ENCODE measurements around the gene C9orf153.
A peak's percentile ranks its signal among the peaks of the same experiment; 100 is the strongest.
"Not testable (repeated sequence)": the region's sequence is repeated elsewhere in the genome, so short reads cannot be mapped to it uniquely, and the experiment has no call there.

The C9orf153 gene

DNA sequence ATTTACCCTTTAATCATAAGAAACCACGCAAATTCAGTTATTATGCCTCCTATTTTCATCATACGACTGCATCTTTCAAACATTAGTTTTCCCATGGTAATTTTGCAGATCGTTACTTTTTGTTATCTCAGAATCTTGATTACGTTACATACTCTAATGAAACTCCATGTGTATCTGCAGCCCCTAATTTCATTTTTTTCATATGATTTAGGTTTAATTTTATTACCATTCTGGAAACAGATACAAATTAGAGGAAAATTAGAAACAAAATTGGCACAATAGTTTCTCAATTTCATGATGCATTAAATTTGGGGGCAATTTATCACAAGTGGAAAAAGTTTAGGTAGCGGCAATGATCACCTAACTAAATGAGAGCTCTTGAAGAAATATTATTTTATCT lies 52.3 kb downstream of the C9orf153 start:
- ChIA-PET CTCF (interaction anchor here (0.6 to 0.7 kb wide), 2 partner anchors 196 to 650 kb away, joined by 3 read pairs; no protein-coding TSS in a partner anchor), POLR2A (ENCODE audit: low non-redundant PET) (no interaction called here)
- no peak overlapping the region for H3K27ac ChIP-seq
- TF ChIP-seq, protein P1, sequence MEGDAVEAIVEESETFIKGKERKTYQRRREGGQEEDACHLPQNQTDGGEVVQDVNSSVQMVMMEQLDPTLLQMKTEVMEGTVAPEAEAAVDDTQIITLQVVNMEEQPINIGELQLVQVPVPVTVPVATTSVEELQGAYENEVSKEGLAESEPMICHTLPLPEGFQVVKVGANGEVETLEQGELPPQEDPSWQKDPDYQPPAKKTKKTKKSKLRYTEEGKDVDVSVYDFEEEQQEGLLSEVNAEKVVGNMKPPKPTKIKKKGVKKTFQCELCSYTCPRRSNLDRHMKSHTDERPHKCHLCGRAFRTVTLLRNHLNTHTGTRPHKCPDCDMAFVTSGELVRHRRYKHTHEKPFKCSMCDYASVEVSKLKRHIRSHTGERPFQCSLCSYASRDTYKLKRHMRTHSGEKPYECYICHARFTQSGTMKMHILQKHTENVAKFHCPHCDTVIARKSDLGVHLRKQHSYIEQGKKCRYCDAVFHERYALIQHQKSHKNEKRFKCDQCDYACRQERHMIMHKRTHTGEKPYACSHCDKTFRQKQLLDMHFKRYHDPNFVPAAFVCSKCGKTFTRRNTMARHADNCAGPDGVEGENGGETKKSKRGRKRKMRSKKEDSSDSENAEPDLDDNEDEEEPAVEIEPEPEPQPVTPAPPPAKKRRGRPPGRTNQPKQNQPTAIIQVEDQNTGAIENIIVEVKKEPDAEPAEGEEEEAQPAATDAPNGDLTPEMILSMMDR (conservative IDR thresholded peaks at IDR 0.05; ENCODE audit: low read depth) = no peak
- DNase-seq (ENCODE audit: low spot score) = no peak

DNA sequence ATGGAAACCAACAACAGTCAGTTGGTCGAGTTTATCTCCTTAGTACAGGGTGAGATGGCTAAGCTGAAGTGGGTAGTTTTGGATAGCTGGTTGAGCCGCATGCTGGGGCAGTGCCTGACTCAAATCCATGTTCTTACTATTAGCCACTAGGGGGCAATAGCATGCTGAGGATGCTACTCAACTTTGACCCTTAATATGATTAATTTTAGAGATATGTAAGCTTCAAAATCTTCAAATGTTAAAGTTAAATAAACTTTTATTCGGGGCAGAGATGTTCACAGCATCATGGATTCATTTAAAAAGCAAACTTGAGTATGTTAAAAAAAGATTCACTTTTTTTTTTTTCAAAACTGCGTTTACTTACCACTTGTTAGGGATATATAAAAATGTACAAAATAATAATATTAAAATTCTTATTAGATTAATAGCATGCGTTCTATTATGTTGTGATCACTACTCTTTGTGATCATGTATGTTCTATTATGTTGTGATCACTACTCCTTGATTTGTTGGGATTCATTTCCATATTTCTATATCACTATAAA lies 57.0 kb downstream of the C9orf153 start:
- peak; percentile 71 for DNase-seq (ENCODE audit: low spot score)
- ChIA-PET POLR2A (ENCODE audit: low non-redundant PET) (interaction anchor here (0.5 kb wide), 1 partner anchor 91 kb away, joined by 3 read pairs; no protein-coding TSS in a partner anchor), CTCF (interaction anchor here (0.6 to 2.3 kb wide), 20 partner anchors 9 to 181 kb away, joined by 3 to 8 read pairs (median 4); partner anchors contain the start of gene GOLM1)
- H3K27ac ChIP-seq = no peak overlapping the region
- TF ChIP-seq, protein P1 (conservative IDR thresholded peaks at IDR 0.05; ENCODE audit: low read depth) = peak; percentile 70

DNA sequence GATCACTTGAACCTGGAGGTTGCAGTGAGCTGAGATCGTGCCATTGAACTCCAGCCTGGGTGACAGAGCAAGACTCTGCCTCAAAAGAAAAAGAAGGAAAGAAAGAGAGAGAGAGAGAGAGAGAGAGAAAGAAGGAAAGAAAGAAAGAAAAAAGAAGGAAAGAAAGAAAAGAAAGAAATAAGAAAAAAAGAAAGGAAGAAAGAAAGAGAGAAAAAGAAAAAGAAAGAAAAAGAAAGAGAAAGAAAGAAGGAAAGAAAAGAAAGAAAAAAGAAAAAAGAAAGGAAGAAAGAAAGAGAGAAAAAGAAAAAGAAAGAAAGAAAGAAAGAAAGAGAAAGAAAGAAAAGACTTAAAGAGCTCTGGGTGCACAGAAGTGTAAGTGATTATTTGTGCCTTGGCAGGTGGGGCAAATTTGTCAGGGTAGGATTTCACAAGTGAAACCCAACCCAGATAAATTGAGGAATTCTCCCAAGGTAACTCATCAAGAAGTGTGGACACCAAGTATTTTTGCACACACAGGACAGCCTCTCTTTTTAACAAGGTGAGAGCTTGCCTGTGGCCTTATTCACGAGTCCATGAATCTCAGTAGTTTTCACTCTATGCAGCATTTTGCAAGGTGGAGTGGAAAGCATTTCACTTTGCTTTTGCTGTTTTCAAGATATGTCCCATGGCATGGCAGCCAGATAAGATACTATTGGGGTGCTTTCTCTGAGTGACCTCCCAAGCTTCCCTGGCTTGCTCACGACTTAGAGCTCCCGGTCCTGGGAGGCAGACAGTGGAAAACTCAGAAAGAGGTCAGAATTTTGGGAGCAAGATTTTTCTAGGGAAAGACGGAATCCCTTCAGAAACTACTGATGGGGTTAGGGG lies 57.8 kb downstream of the C9orf153 start:
- CTCF ChIA-PET = interaction anchor here (0.6 to 2.3 kb wide), 16 partner anchors 8 to 181 kb away, joined by 3 to 8 read pairs (median 4); partner anchors contain the start of gene GOLM1
- TF ChIP-seq, protein P1 (conservative IDR thresholded peaks at IDR 0.05; ENCODE audit: low read depth) = no peak
- H3K27ac ChIP-seq = no peak overlapping the region
- no peak for DNase-seq (ENCODE audit: low spot score)
- POLR2A ChIA-PET (ENCODE audit: low non-redundant PET) = no interaction called here

DNA sequence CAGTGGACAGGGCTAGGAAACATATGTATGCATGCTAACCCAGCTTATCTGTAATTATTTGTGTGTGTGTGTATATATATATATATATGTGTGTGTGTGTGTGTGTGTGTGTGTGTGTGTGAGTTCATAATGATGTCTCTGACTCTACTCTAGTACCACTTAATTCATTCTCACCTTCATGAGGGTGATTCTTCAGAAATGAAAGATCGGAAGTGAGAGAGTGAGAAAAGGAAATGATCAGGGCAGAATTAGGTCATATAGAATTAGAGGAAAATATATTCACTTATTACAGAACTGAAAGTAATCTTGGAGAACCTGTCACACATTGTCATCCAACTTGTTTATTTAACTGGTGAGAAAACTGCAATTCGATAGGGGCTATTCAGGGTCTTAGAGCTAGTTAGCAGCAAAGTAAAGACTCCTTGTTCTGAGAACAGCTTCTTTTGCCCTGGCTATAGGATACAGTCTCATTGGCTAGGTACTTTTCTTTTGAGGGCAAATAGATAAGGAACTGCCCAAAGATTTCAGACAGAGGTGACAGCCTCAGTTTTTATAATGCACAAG lies 58.8 kb downstream of the C9orf153 start:
- H3K27ac ChIP-seq = no peak overlapping the region
- POLR2A ChIA-PET (ENCODE audit: low non-redundant PET) = no interaction called here
- DNase-seq (ENCODE audit: low spot score) = no peak
- CTCF ChIA-PET = interaction anchor here (0.8 kb wide), 1 partner anchor 47 kb away, joined by 3 read pairs; no protein-coding TSS in a partner anchor
- TF ChIP-seq, protein P1 (conservative IDR thresholded peaks at IDR 0.05; ENCODE audit: low read depth) = no peak

DNA sequence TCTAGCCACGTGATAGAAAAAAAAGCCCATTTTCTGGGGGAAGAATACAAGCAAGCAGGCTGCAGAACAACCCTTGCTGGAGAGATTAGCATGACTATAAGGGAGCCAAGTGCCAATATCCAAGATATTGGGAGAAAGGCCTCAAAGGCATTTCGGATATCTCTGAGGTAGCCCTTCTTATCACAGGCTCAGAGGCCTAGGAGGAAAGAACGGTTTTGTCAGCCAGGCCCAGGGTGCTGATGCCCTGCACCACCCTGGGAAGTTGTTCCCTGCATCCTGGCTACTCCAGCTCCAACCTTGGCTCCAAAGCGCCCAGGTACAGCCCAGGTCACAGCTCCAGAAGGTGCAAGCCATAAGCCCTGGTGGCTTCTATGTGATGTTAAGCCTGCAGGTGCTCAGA lies 66.4 kb downstream of the C9orf153 start:
- H3K27ac ChIP-seq = no peak overlapping the region
- DNase-seq (ENCODE audit: low spot score) = no peak
- POLR2A ChIA-PET (ENCODE audit: low non-redundant PET) = no interaction called here
- TF ChIP-seq, protein P1 (conservative IDR thresholded peaks at IDR 0.05; ENCODE audit: low read depth) = no peak
- CTCF ChIA-PET = interaction anchor here (0.6 to 1.4 kb wide), 2 partner anchors 9 to 1796 kb away, joined by 5 to 6 read pairs; no protein-coding TSS in a partner anchor

DNA sequence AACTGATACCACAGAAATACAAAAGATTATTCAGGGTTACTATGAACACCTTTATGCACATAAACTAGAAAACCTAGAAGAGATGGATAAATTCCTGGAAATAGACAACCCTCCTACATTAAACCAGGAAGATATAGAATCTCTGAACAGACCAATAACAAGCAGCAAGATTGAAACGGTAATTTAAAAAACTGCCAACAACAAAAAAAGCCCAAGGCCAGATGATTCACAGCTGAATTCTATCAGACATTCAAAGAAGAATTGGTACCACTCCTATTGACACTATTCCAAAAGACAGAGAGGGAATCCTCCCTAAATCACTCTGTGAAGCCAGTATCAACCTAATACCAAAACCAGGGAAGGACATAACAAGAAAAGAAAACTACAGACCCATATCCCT lies 68.8 kb downstream of the C9orf153 start:
- H3K27ac ChIP-seq; DNase-seq (ENCODE audit: low spot score); POLR2A ChIA-PET (ENCODE audit: low non-redundant PET): not testable (repeated sequence)
- CTCF ChIA-PET = interaction anchor here (1.1 kb wide), 1 partner anchor 11 kb away, joined by 3 read pairs; no protein-coding TSS in a partner anchor
